HG03565 (cell line): ENCODE measurements around the gene KHDRBS1.
"Not testable (repeated sequence)": the region's sequence is repeated elsewhere in the genome, so short reads cannot be mapped to it uniquely, and the experiment has no call there.

ENCODE experiments used
- ATAC-seq: cut with Tn5 transposase; IDR thresholded peaks from one replicate; pipeline ENCODE4 v1.9.1; 2021; ENCODE audit warnings: mild to moderate bottlenecking, moderate library complexity; ENCODE audit not compliant: unreplicated experiment

The KHDRBS1 gene

GRCh38 chr1:32012709-32013385 is 821 bp upstream of the KHDRBS1 start:
- no peak for ATAC-seq

- ATAC-seq = peak; percentile 20
These were observed 705 bp downstream of the KHDRBS1 start for GRCh38 chr1:32014199-32014947.

- ATAC-seq = no peak
These were observed 1.2 kb downstream of the KHDRBS1 start for GRCh38 chr1:32014948-32015273.

DNA sequence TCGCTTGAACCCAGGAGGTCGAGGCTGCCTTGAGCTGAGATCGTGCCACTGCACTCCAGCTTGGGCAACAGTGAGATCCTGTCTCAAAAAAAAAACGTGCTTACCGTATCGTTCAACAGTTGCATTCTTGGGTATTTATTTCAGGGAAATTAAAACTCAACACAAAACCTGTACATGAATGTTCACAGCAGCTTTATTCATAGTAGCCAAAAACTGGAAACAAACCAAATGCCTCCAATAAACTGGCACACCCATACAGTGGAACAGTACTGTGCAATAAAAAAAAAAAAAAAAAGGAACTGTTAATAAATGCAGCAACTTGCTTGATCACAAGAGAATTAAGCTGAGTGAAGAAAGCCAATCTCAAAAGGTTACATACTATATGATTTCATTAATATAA is 6.7 kb downstream of the KHDRBS1 start:
- no peak for ATAC-seq

DNA sequence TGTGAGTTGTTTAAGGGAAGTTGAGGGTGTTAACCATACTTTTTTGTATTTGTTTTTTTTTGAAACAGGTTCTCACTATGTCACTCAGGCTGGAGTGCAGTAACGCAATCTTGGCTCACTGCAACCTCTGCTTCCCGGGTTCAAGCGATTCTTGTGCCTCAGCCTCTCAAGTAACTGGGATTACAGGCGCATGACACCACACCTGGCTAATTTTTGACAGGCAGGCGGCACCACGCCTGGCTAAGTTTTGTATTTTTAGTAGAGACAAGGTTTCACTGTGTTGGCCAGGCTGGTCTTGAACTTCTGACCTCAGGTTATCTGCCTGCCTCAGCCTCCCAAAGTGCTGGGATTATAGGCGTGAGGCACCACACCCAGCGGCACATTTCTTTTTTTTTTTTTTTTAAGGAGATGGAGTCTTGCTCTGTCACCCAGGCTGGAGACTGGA is 7.9 kb downstream of the KHDRBS1 start:
- not testable (repeated sequence) for ATAC-seq

GRCh38 chr1:32023351-32023750 is 9.7 kb downstream of the KHDRBS1 start:
- ATAC-seq = no peak

DNA sequence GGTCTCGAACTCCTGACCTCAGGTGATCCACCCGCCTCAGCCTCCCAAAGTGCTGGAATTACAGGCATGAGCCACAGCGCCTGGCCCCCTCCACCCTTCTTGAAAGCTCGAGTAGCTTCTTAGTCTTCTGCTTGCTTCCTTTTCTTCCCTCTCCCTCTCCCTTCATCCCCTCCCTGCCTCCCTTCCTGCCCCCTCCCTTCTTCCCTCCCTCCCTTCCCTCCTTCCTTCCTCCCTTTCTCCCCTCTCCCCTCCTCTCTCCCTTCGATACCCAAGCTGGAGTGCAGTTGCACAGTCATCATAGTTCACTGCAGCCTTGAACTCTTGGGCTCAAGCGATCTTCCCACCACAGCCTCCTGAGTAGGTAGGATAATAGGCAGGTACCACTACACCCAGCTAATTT is 11.8 kb downstream of the KHDRBS1 start:
- no peak for ATAC-seq

- ATAC-seq = no peak
These were observed 15.1 kb downstream of the KHDRBS1 start for GRCh38 chr1:32028746-32029145.

GRCh38 chr1:32031578-32032274 is 18.1 kb downstream of the KHDRBS1 start:
- no peak for ATAC-seq

GRCh38 chr1:32032275-32032615 is 18.6 kb downstream of the KHDRBS1 start:
- ATAC-seq = no peak

DNA sequence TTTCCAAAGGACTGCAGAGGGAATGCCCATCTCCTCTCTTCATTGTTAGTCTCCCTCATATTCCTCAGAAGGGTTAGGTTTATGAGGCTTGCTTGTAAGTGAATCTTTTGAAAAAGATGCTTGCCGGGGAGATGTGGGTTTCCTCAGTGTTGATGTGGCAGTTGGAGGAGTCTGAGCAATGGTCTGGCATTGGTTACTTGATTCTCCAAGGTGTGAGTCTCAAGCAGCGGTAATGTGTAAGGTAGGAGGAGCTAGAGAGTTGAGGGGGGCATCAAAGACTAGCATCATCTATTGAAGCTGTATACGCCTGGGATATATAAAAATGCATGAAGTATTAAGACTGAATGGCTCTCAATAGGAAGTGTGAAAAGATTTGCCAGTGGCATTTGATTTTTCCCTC is 21.5 kb downstream of the KHDRBS1 start:
- ATAC-seq = no peak

- ATAC-seq = no peak
These were observed 27.0 kb downstream of the KHDRBS1 start for GRCh38 chr1:32040711-32041110.

- no peak for ATAC-seq
These were observed 28.7 kb downstream of the KHDRBS1 start for GRCh38 chr1:32042330-32042729.

GRCh38 chr1:32044234-32044633 is 30.6 kb downstream of the KHDRBS1 start:
- ATAC-seq = no peak

- no peak for ATAC-seq
These were observed 32.1 kb downstream of the KHDRBS1 start for GRCh38 chr1:32045772-32046171.

DNA sequence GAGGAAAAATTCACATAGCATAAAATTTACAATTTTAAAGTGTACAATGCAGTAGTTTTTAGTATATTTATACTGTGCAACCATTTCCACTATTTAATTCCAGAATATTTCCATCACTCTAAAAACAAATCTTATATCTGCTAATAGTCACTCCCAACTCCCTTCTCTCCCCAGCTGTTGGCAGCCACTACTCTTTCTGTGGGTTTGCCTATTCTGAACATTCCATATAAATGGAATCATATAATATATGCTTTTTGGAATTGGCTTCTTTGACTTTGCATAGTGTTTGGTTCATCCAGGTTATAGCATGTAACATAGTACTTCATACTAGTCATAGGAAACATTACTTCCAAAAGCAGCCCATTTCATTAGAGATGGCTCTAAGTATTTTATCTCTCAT is 34.0 kb downstream of the KHDRBS1 start:
- ATAC-seq = no peak

GRCh38 chr1:32048440-32048839 is 34.8 kb downstream of the KHDRBS1 start:
- no peak for ATAC-seq

DNA sequence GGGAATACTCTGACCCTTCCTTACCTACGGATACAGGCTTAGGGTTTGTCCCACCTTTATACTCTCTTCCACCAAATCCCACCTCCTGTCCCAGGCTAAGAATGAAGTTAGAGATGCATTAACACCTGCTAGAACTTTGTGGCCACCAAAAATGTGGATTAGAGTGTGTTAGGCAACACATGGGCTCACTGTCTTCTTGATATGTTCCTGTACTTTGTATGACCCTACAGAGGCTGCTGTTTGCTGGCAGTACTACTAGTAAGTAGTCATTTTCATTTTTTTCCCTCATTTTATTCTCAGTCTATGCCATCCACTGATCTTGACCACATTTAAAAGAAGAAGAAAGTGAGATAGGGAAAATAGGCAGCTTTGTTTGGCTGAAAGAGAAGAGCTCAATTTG is 38.0 kb downstream of the KHDRBS1 start:
- no peak for ATAC-seq

DNA sequence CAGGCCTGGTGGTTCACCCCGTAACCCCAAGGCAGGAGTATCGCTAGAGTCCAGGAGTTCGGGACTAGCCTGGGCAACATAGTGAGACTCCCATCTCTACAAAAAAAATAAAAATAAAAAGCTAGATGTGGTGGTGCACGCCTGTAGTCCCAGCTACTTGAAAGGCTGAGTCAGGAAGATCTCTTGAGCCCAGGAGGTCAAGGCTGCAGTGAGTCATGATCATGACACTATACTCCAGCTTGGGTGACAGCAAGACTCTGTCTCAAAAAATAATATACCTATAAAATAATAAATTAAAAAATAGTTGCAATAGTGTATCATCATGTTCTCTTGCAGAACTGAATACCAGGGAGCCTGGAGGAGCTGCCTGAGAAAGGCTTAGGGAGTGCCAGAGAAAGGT is 39.2 kb downstream of the KHDRBS1 start:
- no peak for ATAC-seq

- ATAC-seq = no peak
These were observed 41.7 kb downstream of the KHDRBS1 start for GRCh38 chr1:32055416-32055815.

DNA sequence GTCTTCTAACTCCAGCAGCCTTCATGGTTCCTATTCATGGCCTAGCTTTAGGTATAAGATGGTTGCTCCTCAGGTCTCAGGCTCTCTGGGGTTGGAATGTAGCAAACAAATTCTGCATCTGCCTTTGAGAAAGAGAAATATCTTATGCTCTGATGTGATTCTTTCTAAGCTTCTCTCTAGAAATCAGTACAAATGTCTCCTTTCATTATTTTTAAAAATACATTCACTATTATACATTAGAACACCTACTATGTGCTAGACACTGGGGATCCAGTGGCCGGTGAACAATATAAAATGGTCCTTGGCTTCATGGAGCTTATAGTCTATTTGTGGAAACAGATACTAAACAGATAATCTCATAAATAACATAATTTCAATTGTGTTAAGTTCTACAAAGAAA is 42.9 kb downstream of the KHDRBS1 start:
- no peak for ATAC-seq

GRCh38 chr1:32060914-32061313 is 47.2 kb downstream of the KHDRBS1 start:
- ATAC-seq = no peak
